Endothelial cell of umbilical vein (primary cell): ENCODE measurements around the gene GABARAPL2. TPM values are rescaled to one million over a fixed set of nuclear protein-coding genes. Genes with fewer than 3 reads are reported as not detected.

Experiments used
- BruUV-seq: library from RNA; stranded (reverse); fragments of 400-500 nt; replicated peaks from 2 replicates; lab custom pipeline; 2021; lab: Mats Ljungman, UMichigan
- CTCF ChIA-PET: fragments of 300-600, 350-600 bp; sonication (Branson Sonifier 250); formaldehyde crosslinking; loops from one replicate; lab custom pipeline; 2021; ENCODE audit warnings: antibody characterized with exemption, inconsistent platforms; lab: Charles Lee
- POLR2A ChIA-PET: fragments of 300-600, 350-600 bp; sonication (Branson Sonifier 250); formaldehyde crosslinking; loops from one replicate; lab custom pipeline; 2021; ENCODE audit warnings: antibody characterized with exemption, inconsistent platforms; lab: Charles Lee
- DNase-seq: peaks from one replicate; pipeline ENCODE4 v3.0.0-alpha.2; 2011; ENCODE audit warnings: low read depth, low spot score
- FAIRE-seq: peaks from 2 replicates; lab custom pipeline; 2011; peaks lifted over from hg19 to GRCh38; lab: Jason Lieb, UNC
- H2AFZ ChIP-seq: 2 replicates; pipeline ENCODE4 v1.6.0; 2012; ENCODE audit warnings: low read depth, low read length, control low read depth, inconsistent platforms
- H3K27ac ChIP-seq: 2 replicates; pipeline ENCODE4 v1.5.1; 2011; ENCODE audit warnings: low read depth, mild to moderate bottlenecking, control low read depth, low read length, moderate library complexity; ENCODE audit not compliant: insufficient read depth
- H3K27me3 ChIP-seq, 2 experiments: 2 replicates each; pipeline versions ENCODE4 v1.6.0 to v1.6.1; 2011; ENCODE audit warnings: low read length in 2 of 2, mixed read lengths in 1 of 2; ENCODE audit not compliant: control insufficient read depth in 2 of 2, insufficient read depth in 2 of 2
- H3K36me3 ChIP-seq, 2 experiments: 2 replicates in 1 of 2; 3 replicates in 1 of 2; pipeline ENCODE4 v1.5.1; 2011; ENCODE audit warnings: low read length in 2 of 2, mild to moderate bottlenecking in 1 of 2, moderate library complexity in 1 of 2; ENCODE audit not compliant: control insufficient read depth in 2 of 2, insufficient read depth in 2 of 2; ENCODE audit errors: extremely low read depth in 1 of 2
- H3K4me1 ChIP-seq: 3 replicates; pipeline ENCODE4 v1.5.1; 2011; ENCODE audit warnings: mild to moderate bottlenecking, low read length; ENCODE audit not compliant: control insufficient read depth, insufficient read depth; ENCODE audit errors: extremely low read depth
- H3K4me2 ChIP-seq: 2 replicates; pipeline ENCODE4 v1.6.1; 2011; ENCODE audit warnings: low read length, control low read depth, mixed read lengths; ENCODE audit not compliant: insufficient read depth
- H3K4me3 ChIP-seq, 3 experiments: fragments of 200-600 bp in 1 of 3; sonication (generic), shearing (Covaris generic) in 1 of 3; replicated peaks in 1 of 3; 2 replicates each; pipeline ENCODE4 v1.5.1; 2011 to 2016; ENCODE audit warnings: control low read depth in 3 of 3, low read length in 3 of 3, mild to moderate bottlenecking in 2 of 3, inconsistent platforms in 1 of 3, low read depth in 1 of 3, moderate library complexity in 1 of 3; ENCODE audit not compliant: insufficient read depth in 1 of 3
- H3K79me2 ChIP-seq: 2 replicates; pipeline ENCODE4 v1.6.0; 2012; ENCODE audit warnings: low read length, inconsistent platforms; ENCODE audit not compliant: control insufficient read depth, insufficient read depth
- H3K9ac ChIP-seq: replicated peaks from 2 replicates; pipeline ENCODE3; 2011; ENCODE audit warnings: low read length, control low read depth; ENCODE audit not compliant: insufficient read depth; ENCODE audit errors: extremely low read depth
- H3K9me1 ChIP-seq: replicated peaks from 3 replicates; pipeline ENCODE4 v1.6.0; 2011; ENCODE audit warnings: mild to moderate bottlenecking, low read length; ENCODE audit not compliant: control insufficient read depth, insufficient read depth; ENCODE audit errors: extremely low read depth
- H3K9me3 ChIP-seq: replicated peaks from 2 replicates; pipeline ENCODE4 v1.5.1; 2012; ENCODE audit warnings: low read length, inconsistent platforms; ENCODE audit not compliant: control insufficient read depth, insufficient read depth
- H4K20me1 ChIP-seq: replicated peaks from 2 replicates; pipeline ENCODE3; 2011; ENCODE audit warnings: mild to moderate bottlenecking, low read length; ENCODE audit not compliant: control insufficient read depth, insufficient read depth; ENCODE audit errors: extremely low read depth
- CTCF ChIP-seq, 2 donors: IDR thresholded peaks; 1 replicate in 1 of 2; 2 replicates in 1 of 2; pipeline ENCODE4 v1.5.1; 2011; ENCODE audit warnings: low read length in 2 of 2, mild to moderate bottlenecking in 2 of 2, moderate library complexity in 2 of 2, control low read depth in 1 of 2, inconsistent platforms in 1 of 2, low read depth in 1 of 2; ENCODE audit not compliant: insufficient read depth in 1 of 2; ENCODE audit errors: extremely low read depth in 1 of 2
- EZH2 ChIP-seq: IDR thresholded peaks from 2 replicates; pipeline ENCODE4 v1.6.1; 2012; ENCODE audit warnings: borderline replicate concordance, low read depth, mild to moderate bottlenecking, moderate library complexity, low read length, inconsistent platforms; ENCODE audit not compliant: severe bottlenecking
- FOS ChIP-seq: IDR thresholded peaks from 2 replicates; pipeline ENCODE4 v1.6.1; 2011; ENCODE audit warnings: mild to moderate bottlenecking, low read length, moderate library complexity, borderline replicate concordance; ENCODE audit not compliant: insufficient read depth
- GATA2 ChIP-seq: IDR thresholded peaks from 2 replicates; pipeline ENCODE4 v1.7.0; 2011; ENCODE audit warnings: low read depth, mild to moderate bottlenecking, moderate library complexity, mixed read lengths, low read length; ENCODE audit not compliant: insufficient read length, insufficient read depth
- JUN ChIP-seq: IDR thresholded peaks from 2 replicates; pipeline ENCODE4 v1.6.1; 2011; ENCODE audit warnings: borderline replicate concordance, low read depth; ENCODE audit not compliant: insufficient read length, insufficient read depth
- MAX ChIP-seq: IDR thresholded peaks from 2 replicates; pipeline ENCODE4 v1.6.1; 2011; ENCODE audit not compliant: insufficient read depth, insufficient read length
- MYC ChIP-seq: IDR thresholded peaks from one replicate; pipeline ENCODE4 v1.6.1; 2011; ENCODE audit warnings: mild to moderate bottlenecking, low read depth, low read length
- POLR2A ChIP-seq: IDR thresholded peaks from 2 replicates; pipeline ENCODE4 v1.6.1; 2012; ENCODE audit warnings: low read depth, mild to moderate bottlenecking, control low read depth, low read length
- POLR2AphosphoS5 ChIP-seq: IDR thresholded peaks from 2 replicates; pipeline ENCODE4 v1.6.1; 2012; ENCODE audit warnings: low read depth, mild to moderate bottlenecking, control low read depth, low read length, moderate library complexity; ENCODE audit not compliant: insufficient read depth
- dilution Hi-C: fragments of 300-500 bp; cut with MboI; formaldehyde crosslinking; loops from one replicate; pipeline ENCODE4 v1.15.0; 2019; ENCODE audit warnings: low sequenced_read_pairs; ENCODE audit not compliant: extremely low pct_ligation_motif_present
- intact Hi-C: fragments of 100-400 bp; cut with micrococcal nuclease; formaldehyde crosslinking; loops from one replicate; pipeline ENCODE4 v1.10.0; 2022
- polyA plus RNA-seq, 4 experiments: library from polyadenylated mRNA; depleted of rRNA in 3 of 4; stranded (reverse) in 3 of 4; unstranded in 1 of 4; fragments of >200 nt; gene quantifications; 2 replicates each; pipeline versions ENCODE4 v1.2.1 to v1.2.3, GENCODE V29; 2011 to 2012; ENCODE audit warnings: missing spikeins in 1 of 4
- total RNA-seq: library from RNA; stranded (reverse); gene quantifications from 2 replicates; pipeline ENCODE4 v1.2.3, GENCODE V29; 2021

GABARAPL2 gene
- total and polyA plus RNA-seq, 2 donors (not counting 3 experiments of a cell fraction or from before 2014, with no cell fraction given) = 77.9 to 84.5 TPM

- CTCF ChIA-PET = no interaction called here
- H2AFZ ChIP-seq = no peak overlapping the region
- H3K4me2 ChIP-seq = no peak overlapping the region
- no peaks in the 10 kb centered on the region for H3K9me3 ChIP-seq
- H3K27me3 ChIP-seq = no peaks in the 10 kb centered on the region
- POLR2A ChIA-PET = no interaction called here
- H3K79me2 ChIP-seq = peaks cover 2% of the 10 kb centered on the region
- dilution Hi-C loops = no loop called here
- intact Hi-C loops = no loop called here
- DNase-seq (no peak), FAIRE-seq (no peak)
- H4K20me1 ChIP-seq = no peaks in the 10 kb centered on the region
- no peak overlapping the region for H3K4me3 ChIP-seq
- peaks cover 11 to 12% of the 10 kb centered on the region in 2 experiments for H3K36me3 ChIP-seq
- no TSS peak for BruUV-seq
- no peaks in the 10 kb centered on the region for H3K9me1 ChIP-seq
- TF ChIP-seq EZH2 (no peak), POLR2AphosphoS5 (no peak), POLR2A (no peak)
- H3K9ac ChIP-seq = no peak overlapping the region
- H3K4me1 ChIP-seq = peaks cover 4% of the 10 kb centered on the region
- H3K27ac ChIP-seq = no peak overlapping the region
Measured at GRCh38 chr16:75616521-75617010, 50.4 kb downstream of the GABARAPL2 start.

- no TSS peak for BruUV-seq
- dilution Hi-C loops = no loop called here
- CTCF ChIA-PET = no interaction called here
Measured at GRCh38 chr16:75617121-75617520, 50.9 kb downstream of the GABARAPL2 start.

More at GRCh38 chr16:75617121-75617520, 50.9 kb downstream of the GABARAPL2 start:
- Histone ChIP-seq H3K4me2 (no peak overlapping the region), H2AFZ (no peak overlapping the region), H3K4me1 (peaks cover 10% of the 10 kb centered on the region), H3K79me2 (peaks cover 7% of the 10 kb centered on the region), H3K36me3 (peaks cover 10 to 11% of the 10 kb centered on the region in 2 experiments), H3K4me3 (no peak overlapping the region), H3K9me1 (no peaks in the 10 kb centered on the region), H3K9me3 (no peaks in the 10 kb centered on the region), H3K27ac (no peak overlapping the region), H3K27me3 (no peaks in the 10 kb centered on the region), H3K9ac (no peak overlapping the region), H4K20me1 (no peaks in the 10 kb centered on the region)
- DNase-seq = no peak
- POLR2A ChIA-PET = no interaction called here
- intact Hi-C loops = no loop called here
- TF ChIP-seq MAX (no peak), CTCF (IDR thresholded peaks at IDR 0.05; ENCODE audit: extremely low read depth in 1 of 2, insufficient read depth in 1 of 2, low read depth in 1 of 2, low read length in 2 of 2) (no peak), POLR2AphosphoS5 (no peak), JUN (no peak), EZH2 (no peak), POLR2A (no peak), GATA2 (no peak), MYC (no peak), FOS (no peak)
- no peak for FAIRE-seq
